ENCODE data around the gene P4HB.

DNA sequence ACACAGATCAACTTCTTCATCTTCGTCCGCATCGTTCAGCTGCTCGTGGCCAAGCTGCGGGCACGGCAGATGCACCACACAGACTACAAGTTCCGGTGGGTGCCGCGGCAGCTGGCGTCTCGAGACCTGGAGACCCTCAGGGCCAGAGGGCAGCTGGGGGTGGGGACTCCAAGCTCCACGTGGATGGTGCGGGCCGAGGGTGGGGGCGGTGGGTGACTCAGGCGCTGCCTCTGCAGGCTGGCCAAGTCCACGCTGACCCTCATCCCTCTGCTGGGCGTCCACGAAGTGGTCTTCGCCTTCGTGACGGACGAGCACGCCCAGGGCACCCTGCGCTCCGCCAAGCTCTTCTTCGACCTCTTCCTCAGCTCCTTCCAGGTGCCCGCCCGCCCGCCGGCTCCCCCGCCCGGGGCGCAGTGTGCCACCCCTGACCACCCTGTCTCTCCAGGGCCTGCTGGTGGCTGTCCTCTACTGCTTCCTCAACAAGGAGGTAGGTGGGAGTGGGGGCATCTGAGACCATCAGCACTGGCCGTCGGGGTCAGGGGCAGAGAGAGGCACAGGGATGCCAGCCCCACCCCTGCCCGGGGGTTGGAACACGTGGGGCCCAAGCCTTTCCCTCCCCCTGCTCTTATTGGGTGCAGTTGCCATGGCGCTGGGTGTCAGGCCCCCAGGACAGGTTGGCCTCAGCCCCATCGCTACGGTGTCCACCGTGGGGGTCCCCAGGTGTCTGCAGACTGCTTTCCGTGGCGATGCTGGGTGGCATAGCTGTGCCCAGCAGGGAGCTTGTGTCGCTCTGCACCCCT, 47.6 kb downstream of the P4HB start:
- TF ChIP-seq, protein P1, sequence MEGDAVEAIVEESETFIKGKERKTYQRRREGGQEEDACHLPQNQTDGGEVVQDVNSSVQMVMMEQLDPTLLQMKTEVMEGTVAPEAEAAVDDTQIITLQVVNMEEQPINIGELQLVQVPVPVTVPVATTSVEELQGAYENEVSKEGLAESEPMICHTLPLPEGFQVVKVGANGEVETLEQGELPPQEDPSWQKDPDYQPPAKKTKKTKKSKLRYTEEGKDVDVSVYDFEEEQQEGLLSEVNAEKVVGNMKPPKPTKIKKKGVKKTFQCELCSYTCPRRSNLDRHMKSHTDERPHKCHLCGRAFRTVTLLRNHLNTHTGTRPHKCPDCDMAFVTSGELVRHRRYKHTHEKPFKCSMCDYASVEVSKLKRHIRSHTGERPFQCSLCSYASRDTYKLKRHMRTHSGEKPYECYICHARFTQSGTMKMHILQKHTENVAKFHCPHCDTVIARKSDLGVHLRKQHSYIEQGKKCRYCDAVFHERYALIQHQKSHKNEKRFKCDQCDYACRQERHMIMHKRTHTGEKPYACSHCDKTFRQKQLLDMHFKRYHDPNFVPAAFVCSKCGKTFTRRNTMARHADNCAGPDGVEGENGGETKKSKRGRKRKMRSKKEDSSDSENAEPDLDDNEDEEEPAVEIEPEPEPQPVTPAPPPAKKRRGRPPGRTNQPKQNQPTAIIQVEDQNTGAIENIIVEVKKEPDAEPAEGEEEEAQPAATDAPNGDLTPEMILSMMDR (conservative IDR thresholded peaks at IDR 0.05 in 1 of 2, IDR thresholded peaks at IDR 0.05 in 1 of 2; ENCODE audit: low read depth in 1 of 2, low read length in 2 of 2) = no peak
- TF ChIP-seq EZH2 (IDR thresholded peaks at IDR 0.05; ENCODE audit: low read length, missing control alignments) = no peak
